GM21515 (cell line): ENCODE results near the gene MARCHF6.
A peak's percentile ranks its signal among the peaks of the same experiment; 100 is the strongest.
"Not testable (repeated sequence)": the region's sequence is repeated elsewhere in the genome, so short reads cannot be mapped to it uniquely, and the experiment has no call there.

ENCODE experiments used
- ATAC-seq: cut with Tn5 transposase; IDR thresholded peaks from one replicate; pipeline ENCODE4 v1.9.1; 2021; ENCODE audit not compliant: unreplicated experiment

MARCHF6 gene, protein sequence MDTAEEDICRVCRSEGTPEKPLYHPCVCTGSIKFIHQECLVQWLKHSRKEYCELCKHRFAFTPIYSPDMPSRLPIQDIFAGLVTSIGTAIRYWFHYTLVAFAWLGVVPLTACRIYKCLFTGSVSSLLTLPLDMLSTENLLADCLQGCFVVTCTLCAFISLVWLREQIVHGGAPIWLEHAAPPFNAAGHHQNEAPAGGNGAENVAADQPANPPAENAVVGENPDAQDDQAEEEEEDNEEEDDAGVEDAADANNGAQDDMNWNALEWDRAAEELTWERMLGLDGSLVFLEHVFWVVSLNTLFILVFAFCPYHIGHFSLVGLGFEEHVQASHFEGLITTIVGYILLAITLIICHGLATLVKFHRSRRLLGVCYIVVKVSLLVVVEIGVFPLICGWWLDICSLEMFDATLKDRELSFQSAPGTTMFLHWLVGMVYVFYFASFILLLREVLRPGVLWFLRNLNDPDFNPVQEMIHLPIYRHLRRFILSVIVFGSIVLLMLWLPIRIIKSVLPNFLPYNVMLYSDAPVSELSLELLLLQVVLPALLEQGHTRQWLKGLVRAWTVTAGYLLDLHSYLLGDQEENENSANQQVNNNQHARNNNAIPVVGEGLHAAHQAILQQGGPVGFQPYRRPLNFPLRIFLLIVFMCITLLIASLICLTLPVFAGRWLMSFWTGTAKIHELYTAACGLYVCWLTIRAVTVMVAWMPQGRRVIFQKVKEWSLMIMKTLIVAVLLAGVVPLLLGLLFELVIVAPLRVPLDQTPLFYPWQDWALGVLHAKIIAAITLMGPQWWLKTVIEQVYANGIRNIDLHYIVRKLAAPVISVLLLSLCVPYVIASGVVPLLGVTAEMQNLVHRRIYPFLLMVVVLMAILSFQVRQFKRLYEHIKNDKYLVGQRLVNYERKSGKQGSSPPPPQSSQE

DNA sequence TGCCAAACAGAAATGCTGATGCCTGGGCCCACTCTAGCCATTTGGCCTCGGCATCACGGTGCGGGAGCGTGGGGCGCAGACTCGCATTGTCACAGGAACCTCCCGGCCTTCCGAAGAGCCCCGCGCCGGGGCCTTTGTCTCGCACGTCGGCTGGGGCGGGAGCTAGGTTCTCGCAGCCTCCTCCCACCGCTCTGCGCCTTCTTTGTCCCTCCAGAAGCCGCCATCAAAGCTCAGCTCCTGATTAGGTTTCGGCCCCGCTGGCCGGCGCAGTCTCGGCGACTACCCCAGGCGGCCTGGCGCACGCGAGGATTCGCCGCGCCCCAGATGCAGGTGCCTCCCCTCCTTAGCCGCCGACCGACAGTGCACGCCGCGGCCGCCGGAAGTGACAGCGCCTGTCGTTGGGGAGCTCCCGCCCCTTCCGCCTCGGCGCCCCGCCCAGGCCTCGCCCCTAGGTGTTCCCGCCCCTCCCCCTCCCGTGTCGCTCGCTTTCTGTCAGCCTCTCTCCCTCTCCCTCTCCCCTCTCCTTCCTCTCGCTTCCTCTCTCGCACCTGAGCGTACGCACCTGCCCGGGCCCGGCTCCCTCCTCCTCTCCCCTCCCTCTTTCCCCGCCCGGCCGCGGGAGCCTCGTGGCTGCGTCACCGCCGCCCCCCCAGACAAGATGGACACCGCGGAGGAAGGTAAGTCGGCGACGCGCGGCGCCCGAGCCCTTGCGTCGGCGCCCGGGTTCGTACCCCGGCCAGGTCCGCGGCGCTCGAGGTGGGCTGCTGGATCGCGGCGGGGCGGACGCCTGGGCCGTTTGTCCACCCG is at the start of gene MARCHF6:
Gene MARCHF6 (plus strand): TSS at position 455 of the 807 bp plus-strand sequence. CDS start 204 bp downstream, at position 659.
- ATAC-seq, result peak; percentile 85

DNA sequence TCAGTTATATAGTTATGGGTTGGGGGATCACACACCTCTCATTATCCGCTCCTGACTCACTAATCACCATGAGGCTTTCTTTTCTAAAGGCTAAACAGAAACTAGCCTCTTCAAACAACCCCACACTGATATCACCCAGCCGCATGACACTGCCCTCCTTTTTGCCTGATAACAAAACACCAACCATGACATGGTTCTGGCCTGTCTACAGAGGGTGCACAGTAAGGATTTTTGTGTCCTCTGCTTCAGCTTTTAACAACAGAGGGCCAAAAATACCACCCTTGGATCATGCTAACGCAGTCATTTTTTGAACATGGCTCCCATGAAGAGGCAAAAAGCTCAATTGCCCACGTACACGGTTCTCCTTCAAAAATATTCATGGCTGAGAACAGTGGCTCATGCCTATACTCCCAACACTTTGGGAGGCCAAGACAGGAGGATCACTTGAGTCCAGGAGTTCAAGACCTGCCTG is 49.8 kb upstream of the MARCHF6 start:
- no peak for ATAC-seq

DNA sequence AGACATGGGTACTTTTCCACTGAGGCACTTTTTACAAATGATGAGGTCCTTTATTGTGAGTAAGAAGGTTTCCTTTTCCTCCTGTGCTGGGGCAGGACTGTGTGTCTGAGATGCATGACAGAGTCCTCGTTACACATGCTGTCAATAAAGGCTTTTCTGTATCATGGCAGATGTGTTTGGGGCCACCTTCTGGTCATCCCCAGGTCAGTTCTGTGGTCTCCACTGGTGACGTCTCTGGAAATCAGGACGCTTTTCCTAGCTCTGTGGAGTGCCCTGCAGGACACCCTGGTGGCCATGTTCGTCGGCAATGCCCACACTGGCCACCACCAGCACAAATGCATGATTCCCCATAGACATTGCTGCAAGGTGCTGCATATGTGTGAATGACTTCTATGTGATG is 48.6 kb upstream of the MARCHF6 start:
- no peak for ATAC-seq

DNA sequence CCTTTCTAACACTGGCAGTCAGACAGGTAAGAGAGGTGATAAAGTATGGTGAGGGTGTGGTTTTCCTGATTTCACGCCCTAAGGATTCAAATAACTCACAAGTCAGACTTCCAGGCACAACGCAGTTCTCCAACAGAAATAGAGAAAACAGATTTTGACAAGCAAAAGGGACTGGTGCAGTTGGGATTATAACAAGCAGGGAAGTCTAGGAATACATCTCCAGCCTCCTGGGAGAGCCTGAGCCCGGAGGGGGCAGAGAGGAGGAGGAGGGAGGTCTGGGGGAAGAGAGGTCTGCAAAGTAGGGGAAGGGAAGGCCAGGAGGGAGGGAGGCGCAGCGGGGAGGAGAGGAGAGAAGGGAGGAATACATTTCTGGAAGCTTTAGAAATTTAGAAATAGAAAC is 47.4 kb upstream of the MARCHF6 start:
- ATAC-seq, result no peak

DNA sequence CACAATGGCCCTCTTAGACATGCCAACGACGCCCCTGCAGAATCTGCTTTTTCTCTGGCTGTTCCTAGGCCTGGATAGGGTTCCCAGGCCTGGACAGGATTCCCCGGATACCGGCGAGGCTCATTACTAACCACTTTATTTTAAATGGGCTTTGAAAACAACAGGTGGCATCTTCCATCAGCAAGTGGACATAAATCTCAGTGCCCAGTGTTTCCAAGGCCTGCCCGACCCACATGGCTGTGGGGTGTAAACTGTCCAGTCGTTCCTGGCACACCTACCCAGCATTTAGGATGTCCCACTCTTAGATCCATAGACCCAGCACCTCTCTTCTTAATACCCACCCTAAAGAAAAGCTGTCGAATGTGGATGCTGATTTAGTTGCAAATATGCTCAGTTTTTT is 46.7 kb upstream of the MARCHF6 start:
- ATAC-seq, result no peak

DNA sequence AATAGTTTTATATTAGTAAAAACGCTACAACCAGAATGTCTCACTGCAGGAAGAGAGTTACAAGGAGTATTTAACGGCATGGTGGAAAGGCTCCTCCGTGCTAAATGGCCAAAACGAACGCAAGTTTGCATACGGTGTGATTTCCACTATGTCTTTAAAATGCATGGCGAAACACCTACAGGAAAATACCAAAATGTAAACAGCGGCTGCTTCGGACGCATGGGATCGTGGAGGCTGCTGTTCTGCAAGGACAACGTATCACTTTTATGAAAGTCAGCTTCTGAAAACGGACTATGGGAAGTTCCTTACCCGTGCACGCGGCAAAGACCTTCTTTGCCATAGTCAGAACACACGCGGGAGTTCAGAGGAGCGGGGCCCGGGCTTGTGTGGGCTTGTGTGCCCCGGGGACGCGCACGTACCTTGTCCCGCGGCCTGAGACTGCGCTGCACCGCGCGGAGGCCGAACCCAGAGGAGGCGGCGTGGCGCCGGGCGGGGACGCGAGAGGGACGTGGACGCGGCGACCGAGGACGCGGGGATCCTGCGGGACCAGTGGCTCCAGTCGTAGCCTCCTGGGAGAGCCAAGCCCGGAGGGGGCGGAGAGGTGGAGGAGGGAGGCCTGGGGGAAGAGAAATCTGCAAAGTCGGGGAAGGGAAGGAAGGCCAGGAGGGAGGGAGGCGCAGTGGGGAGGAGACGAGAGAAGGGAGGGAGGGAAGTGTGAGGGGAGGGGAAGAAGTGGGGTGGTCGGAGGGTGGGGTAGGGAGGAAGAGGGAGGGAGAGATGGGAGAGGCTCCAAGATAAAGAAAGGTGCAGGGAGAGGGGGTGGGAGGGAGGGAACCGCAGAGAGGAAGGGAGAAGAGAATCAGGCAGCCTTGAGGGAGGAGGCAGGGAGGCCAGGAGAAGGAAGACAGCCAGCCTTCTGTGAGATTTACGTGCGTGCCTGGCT is 46.0 kb upstream of the MARCHF6 start, which contains the start of gene CMBL:
Gene CMBL (minus strand): TSS at position 697 of the 943 bp plus-strand sequence. CDS start 17,140 bp downstream, outside the sequence.
- ATAC-seq, result peak; percentile 81

DNA sequence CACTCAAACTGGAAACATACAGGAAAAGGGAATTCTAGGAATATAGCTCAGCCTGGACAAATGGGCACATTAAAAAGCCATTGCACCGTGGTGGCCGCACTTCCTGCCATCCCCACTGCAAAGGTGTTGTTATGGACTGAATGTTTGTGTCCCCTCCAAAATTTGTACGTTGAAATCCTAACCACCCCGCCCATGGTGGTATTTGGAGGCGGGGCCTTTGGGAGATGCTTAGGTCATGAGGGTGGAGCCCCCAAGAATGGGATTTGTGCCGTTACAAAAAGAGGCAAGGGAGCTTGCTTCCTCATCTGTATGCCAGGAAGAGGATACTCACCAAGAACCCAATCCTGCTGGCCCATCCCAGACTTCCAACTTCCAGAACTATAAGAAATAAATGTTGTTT is 44.7 kb upstream of the MARCHF6 start:
- ATAC-seq, result no peak

DNA sequence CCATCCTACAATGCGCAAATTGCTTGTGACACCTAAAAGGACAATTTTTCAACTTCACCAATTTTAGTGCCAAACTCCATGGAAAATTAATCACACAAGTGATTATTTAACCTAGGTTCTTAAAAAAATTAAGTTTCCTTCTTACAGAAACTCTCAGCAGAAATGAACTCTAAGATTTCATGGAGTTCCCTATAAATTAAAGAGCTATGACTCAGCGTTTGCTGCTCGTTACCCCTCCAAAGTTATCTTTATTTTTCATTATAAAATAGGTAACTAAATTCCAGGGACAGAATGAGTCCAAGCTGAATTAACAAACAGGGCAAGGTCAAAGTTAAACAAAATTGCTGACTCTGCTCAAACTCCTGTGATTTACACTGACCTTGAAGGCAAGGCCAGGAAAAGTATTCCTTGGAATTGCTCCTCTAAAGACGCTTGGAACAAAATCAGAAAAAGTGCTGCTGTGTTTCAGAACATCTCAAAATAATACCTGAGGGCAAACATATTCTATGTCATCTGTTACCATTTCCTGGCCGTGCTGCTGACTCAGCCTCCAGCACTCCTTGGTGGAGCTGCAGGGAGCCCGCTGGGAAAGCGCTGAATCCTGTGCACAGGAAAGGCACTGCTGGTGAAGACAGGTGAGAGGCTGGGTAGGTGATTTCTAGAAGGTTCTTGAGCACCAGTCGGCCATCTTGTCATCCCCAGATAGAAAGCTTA is 43.3 kb upstream of the MARCHF6 start:
- no peak for ATAC-seq

DNA sequence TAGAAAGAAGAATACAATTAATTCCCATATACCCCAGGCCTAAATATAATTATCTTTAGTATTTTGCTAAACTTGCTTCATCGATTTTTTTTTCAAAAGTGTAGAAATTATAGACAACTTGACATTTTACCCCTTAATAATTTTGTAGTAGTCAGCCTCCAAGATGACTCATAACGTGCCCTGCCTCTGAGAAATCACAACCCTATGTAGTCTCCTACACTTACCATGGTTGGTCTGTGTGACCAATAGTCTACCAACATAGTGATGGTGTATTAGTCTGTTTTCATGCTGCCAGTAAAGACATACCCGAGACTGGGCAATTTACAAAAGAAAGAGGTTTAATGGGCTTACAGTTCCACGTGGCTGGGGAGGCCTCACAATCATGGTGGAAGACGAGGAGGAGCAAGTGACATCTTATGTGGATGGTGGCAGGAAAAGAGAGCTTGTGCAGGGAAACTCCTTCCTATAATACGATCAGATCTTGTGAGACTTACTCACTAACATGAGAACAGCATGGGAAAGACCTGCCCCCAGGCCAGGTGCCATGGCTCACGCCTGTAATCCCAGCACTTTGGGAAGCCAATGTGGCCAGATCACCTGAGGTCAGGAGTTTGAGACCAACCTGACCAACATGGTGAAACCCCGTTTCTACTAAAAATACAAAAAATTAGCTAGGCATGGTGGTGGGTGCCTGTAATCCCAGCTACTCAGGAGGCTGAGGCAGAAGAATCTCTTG is 42.5 kb upstream of the MARCHF6 start:
- ATAC-seq, result not testable (repeated sequence)

DNA sequence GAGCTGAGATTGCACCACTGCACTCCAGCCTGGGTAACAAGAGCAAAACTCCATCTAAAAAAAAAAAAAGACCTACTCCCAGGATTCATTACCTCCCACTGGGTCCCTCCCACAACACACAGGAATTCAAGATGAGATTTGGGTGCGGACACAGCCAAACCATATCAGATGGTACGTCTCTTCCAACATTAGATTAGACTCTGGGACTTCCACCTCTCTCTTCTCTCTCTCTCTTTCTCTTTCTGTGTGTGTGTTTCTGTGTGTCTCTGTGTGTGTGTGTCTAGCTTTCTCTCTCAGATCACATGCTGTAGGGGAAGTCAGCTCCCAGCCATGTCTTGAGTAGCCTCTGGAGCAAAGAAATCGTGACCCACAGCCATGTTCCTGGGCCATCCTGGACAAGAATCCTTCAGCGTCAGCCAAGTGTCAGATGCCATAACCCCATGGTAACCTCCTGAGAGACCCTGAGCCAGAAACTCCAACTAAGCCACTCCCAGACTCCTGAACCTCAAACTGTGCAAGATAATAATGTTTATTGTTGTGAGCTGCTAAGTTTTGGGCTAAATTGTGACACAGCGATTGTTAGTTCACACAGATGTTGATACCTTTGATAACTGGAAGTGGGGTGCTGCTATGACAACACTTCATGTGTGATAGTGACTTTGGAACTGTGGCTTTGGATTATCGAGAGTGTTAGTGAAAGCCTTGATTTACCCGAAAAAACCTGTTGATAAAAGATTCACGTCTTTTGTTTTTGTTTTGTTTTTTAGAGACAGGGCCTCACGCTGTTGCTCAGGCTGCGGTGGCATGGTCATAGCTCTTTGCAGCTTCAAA is 41.7 kb upstream of the MARCHF6 start:
- ATAC-seq, result no peak

DNA sequence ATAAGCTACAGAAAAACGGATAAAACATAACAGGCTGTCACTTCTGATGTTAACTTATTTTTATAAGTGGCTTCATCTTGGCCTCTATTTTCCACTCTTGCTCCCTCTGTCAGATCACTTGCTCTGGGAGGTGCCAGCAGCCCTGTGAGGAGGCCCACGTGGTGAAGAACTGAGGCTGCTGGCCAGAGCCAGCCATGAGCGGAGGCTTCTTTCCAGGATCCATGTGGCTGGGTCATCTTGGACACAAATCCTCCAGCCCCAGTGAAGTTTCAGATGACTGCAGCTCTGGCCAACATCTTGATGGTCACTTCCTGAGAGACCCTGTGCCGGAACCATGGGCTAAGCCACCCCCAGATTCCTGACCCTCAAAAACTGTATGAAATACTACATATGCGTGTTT is 38.3 kb upstream of the MARCHF6 start:
- ATAC-seq, result no peak

DNA sequence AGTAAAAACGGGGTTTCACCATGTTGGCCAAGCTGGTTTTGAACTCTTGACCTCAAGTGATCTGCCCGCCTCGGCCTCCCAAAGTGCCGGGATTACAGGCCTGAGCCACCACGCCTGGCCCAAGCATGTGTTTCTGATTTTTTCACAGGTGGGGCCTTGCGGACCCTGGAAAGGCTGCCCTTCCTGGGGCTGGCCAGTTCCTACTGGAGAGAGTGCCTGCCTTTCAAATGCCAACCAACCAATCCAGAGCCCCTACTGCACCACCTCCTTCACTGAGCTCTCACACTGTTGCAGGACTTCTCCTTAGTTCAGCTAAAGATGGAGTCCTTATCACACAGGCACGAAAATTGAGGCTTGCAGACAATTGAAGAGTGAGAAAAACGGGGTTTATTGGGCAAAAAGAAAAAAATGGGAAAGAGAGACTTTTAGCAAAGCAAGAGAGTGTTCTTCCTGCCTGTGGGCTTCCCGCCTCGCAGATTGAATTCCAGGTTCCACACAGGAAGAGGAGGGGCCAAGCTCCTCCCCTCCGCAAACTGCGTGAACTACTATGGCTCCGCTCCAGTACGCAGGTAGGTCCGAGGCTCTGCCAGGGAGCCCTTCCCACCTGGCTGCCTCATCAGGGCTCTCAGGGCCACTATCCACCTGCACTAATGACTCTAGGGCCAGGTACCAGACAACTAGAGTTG is 37.5 kb upstream of the MARCHF6 start:
- no peak for ATAC-seq

DNA sequence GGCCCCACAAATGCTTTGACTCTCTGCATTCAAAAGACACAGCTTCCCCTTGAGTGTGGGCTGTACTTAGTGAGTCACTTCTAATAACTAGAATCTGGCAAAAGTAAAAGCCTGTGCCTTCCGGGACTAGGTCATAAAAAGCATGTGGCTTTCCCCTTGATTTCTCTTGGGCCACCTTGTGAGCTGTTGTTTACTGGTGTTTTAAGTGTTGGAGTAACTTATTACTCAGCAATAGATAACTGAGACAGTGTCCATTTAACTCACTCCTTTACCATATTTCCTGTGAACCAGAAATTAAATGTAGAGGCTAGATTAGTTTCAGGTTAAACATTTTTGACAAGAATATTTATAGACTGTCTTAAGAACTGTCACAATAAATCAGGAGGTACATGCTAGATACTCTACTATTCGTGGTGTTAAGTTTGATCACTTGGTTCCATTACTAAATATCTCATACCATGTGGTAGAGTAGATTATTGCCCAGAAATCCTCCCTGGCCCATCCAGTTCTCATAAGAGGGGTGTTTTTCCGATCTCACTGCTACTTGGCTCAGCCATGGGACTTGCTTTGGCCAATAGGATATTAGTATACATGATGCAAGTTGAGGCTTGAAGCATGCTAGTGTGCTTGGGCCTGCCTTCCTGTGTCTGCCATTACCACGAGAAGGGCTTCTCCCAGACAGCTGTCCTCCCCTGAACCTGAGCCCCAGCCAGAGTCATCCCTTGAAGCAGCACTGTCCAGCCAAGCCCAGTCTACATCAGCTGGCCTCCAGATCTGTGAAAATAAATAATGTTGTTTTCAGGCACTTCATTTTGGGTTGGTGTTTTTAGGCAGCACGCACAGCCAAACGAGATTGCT is 35.4 kb upstream of the MARCHF6 start:
- peak; percentile 71 for ATAC-seq

DNA sequence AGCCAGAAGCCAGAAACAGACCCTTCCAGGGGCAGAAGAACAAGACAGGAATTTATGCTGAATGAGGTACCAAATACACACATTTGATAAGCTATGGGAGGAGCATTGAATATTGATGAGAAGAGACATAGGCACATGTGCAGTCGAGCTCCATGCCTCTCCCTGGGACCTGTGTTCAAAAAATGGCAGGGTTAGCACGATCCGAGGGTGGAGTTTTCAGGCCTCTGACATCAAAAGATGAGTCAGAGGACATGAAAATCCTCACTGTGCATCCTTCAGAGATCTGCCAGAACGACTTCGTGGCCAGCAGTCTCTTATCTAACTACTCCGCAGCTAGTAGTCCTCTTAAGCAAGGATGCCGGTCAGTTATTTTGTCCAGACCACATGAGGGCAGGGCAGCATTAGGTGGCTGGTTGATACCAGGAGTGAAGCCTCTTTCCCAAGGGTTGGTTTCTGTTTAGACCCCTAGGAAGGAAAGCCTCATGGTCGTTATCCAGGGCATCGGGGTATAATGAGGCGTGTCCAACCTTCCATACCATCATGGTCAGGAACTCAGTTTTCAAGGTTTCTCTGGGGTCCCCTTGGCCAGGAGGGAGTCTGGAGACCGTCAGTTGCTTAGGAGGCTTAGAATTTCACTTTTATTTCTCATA is 34.2 kb upstream of the MARCHF6 start:
- no peak for ATAC-seq

DNA sequence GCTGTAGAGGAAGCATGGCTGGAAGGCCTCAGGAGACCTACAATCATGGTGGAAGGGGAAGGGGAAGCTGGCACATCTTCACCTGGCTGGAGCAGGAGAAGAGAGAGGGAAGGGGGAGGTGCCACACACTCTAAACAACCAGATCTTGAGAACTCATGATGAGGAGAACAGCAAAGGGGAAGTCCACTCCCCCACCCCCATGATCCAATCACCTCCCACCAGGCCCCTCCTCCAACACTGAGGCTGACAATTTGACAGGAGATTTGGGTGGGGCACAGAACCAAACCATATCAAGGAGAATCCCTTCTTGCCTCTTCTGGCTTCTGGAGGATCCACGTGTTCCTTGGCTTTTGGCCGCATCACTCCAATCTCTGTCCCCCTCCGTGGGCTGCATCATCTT is 32.7 kb upstream of the MARCHF6 start:
- no peak for ATAC-seq

DNA sequence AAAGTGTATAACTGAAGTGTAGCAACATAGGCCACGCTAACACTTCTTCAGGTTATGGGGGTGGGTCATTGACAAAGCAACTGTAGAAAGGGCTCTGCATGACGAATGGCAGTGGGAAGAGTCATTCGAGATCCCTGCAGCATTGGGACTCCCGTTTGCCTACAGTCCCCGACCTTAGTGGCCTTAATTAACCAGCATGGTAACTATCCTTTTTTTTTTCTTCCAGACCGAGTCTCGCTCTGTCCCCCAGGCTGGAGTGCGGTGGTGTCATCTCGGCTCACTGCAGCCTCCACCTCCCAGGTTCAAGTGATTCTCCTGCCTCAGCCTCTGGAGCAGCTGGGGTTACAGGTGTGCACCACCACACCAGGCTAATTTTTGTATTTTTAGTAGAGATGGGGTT is 31.6 kb upstream of the MARCHF6 start:
- ATAC-seq, result no peak
